ENCODE results near the gene EMP1.
"Not testable (repeated sequence)": the region's sequence is repeated elsewhere in the genome, so short reads cannot be mapped to it uniquely, and the experiment has no call there.

EMP1 gene

GRCh38 chr12:13227191-13227590 is 30.7 kb downstream of the EMP1 start:
- DNase-seq = no peak

GRCh38 chr12:13228579-13228978 is 32.1 kb downstream of the EMP1 start:
- DNase-seq = no peak

DNA sequence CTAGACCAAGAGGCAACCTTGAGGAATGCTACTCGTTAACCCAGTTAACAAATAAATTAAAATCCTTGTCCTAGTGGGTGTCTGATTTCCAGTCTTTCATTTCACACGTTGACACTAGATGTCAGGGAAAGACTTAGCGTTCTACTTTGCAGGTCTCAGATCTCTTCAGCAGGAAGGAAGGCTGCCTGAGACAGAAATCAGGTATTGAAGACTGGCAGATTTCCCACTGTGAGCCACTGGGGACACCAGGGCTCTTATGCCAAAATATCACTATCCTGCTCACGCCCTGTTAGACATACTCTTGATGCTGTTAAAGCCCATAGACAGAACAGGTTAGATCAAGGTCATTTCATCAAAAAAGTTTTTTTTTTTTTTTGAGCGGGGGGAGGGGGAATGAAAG is 33.0 kb downstream of the EMP1 start:
- no peak for DNase-seq

DNA sequence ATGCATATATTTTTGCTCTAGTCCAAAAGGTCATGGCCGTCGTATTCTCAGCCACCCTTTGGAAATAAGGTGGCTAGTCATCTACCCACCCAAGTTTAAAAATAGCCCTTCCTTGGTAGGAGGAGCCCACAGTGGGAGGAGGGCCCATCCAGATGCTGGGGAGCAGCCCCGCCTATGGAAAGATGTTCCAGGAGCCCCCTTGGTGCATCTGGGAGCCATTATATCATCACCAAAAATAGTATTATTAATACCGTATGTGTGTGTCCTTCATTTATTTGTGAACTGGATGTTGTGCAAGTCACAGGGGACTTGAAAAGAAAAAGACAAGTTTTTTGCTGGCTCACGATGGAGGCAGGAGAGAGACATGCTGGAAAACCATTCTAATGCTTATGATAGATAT is 34.0 kb downstream of the EMP1 start:
- no peak for DNase-seq

GRCh38 chr12:13233830-13234641 is 37.5 kb downstream of the EMP1 start:
- DNase-seq = no peak

- no peak for DNase-seq
These were observed 41.7 kb downstream of the EMP1 start for GRCh38 chr12:13238204-13238603.

DNA sequence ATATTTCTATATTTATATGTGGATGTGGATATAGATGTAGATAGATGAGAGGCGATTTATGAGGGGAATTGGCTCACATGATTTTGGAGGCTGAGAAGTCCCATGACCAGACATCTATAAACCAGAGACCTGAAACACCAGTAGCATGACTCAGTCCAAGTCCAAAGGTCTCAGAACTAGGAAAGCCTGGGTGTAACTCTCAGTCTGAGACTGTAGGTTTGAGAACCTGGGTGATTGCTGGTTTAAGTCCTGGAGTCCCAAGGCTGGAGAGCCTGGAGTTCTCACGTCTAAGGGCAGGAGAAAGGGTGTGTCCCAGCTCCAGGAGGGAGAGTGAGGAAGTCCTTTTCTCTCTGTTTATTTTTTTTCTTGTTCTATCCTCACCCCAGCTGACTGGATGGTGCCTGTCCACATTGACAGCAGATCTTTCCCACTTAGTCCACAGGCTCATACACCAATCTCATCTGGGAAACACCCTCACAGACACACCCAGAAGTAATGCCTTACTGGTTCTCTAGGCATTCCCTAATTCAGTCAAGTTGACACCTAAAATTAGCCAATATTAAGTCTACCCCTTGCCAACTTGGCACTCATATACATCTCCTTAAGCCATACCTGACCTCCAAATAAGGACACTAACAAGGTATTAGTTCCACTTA is 45.4 kb downstream of the EMP1 start:
- no peak for DNase-seq

DNA sequence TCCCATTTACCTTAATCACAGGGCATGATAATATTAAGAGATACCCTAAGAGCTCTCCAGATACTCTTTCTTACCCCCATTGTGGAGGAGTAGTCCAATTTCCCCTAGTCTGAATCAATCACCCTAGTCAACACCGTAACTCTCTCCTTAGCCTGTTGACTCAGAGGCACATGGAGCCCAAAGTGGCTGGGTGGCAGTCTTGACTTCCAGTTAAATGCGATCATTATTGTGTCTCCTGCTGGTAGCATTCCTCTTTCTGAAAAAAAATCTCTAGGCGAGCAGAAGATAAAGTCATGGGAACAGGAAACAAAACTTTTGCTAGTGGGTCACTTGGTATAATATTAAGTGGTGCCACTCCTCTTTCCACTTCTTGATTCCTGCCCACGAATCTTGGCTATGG is 46.4 kb downstream of the EMP1 start:
- no peak for DNase-seq

DNA sequence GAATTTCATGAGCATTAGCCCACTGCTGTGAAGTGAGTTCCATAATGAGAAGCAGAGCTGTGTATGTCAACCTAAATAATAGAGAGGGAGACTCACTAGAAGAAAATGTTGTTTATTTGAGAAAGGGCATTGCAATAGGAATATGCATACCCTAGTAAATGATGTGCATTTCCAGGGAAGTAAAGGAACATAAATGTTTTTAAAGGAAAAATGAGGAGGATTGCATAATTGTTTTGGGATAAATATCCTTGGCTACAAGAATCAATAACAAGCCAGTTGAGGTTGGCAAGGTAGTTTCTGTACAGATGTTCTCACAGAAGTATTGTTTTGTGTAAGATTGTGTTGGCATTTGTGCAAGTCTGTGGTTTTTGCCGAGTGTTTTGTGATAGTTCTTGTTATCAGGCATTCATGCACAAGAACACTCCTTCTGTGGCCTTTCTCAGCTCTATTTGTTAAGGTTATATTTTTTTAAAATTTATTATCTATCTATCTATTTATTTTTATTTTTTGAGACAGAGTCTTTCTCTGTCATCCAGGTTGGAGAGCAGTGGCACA is 47.1 kb downstream of the EMP1 start:
- DNase-seq = no peak

DNA sequence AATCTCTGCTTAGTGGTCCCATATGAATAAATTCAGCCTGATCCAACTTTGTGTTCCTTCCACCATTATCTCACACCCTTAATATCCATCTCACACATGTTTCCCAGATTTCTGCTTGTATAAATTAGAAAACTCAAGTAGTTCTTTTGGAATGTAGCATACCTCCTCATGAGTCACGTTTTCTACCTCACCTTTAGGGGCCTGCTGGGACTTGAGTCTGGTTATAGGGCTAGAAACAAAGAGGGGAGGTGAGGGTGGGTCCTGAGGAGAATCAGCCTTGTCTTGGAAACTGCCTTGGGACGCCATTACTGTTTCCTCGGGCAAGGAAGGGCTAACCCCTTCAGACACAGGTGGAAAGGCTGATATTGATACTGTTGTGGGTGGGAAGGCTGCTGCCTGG is 51.1 kb downstream of the EMP1 start:
- DNase-seq = no peak

DNA sequence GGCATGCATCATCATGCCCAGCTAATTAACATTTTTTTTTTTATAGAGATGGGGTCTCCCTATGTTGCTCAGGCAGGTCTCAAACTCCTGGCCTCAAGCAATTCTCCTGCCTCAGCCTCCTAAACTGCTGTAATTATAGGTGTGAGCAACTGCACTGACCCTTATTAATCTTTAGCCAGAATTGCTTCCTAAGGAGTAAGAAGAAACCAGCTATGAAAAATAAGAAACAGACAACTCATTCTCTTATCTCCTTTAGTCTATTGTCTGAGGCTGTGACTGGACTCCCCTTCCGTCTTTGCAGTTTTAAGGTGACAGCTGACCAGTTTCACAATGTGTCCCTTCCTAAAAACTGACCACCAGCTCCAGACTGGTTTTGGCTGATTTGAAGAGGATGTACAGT is 52.4 kb downstream of the EMP1 start:
- no peak for DNase-seq

GRCh38 chr12:13250416-13250815 is 53.9 kb downstream of the EMP1 start:
- no peak for DNase-seq

- DNase-seq = no peak
These were observed 55.0 kb downstream of the EMP1 start for GRCh38 chr12:13251521-13251920.

DNA sequence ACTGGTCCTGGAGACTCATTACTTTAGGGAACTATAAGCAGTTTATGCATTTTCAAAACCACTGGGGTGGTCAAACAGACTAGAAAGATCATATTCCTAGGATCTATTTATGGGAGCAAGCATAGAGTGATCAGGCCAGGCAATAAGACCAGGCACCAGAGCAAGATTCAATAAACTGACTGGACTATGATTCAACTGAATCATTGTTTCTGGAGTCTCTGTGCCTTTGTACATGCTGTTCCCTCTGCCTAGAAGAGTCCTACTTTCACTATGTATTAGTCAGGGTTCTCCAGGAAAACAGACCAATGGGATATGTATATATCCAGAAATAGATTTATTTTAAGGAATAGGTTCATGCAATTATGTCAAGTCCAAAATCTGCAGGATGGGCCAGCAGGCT is 55.5 kb downstream of the EMP1 start:
- DNase-seq = no peak

GRCh38 chr12:13252616-13253015 is 56.1 kb downstream of the EMP1 start:
- DNase-seq = no peak

DNA sequence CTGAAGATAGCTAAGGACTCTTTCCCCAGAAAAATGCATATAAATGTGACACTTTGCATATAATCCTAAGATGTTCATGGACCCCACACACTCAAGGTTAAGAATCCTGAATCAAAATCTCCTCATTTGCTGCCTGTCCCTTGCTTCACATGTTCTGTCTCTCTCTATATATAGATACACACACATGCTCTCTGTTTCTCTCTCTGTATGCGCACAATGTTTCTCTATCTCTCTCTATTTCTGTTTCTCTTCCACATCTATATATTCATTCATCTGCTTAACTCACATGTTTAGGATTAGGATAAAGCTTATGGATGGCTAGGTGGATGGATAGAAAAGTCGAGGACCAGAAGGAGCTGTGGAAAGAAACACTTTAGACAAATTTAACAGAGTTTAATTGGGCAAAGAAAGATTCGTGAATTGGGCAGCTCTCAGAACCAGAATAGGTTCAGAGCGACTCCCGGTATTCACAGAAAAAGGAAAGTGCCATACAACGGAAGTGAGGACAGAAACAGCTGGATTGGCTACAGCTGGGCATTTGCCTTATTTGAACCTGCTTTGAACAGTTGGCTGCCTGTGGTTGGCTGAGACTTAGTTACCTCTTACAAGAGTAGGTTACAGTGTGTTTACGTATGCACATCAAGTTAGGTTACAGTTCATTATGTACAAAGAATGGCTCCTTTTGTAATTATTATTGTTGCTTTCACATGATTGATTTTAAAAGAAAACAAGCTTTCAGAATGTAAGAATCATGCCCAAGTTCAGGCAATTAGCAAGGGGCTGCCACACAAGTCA is 57.6 kb downstream of the EMP1 start:
- DNase-seq = no peak

- DNase-seq = no peak
These were observed 59.5 kb downstream of the EMP1 start for GRCh38 chr12:13255792-13256691.

- DNase-seq = no peak
These were observed 60.1 kb downstream of the EMP1 start for GRCh38 chr12:13256692-13257045.

DNA sequence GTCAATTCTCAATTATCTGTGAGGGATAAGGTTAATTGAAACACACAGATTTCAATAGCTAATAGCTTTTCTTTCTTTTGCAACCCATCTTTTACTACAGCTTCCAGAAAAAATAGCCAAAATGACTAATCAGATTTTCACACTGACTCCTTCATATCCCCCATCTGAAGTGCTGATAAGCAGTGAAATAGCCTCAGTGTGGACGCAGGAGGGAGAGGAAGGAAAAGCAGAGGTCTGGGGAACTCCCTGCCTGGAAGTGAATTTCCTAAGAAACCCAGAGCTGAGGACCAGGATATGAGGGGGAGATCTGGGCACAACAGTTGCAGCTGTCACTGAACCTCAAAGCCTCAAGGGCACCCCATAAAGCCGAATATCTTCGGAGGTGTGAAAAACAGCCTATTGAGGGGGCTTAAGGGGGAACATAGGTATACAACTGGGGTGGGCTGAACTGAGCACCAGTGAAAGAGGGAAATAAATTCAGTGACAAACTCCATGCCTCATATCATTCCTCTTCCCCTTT is 60.9 kb downstream of the EMP1 start:
- DNase-seq = no peak

- DNase-seq = no peak
These were observed 61.7 kb downstream of the EMP1 start for GRCh38 chr12:13258197-13258596.

- DNase-seq = no peak
These were observed 62.2 kb downstream of the EMP1 start for GRCh38 chr12:13258717-13259119.

DNA sequence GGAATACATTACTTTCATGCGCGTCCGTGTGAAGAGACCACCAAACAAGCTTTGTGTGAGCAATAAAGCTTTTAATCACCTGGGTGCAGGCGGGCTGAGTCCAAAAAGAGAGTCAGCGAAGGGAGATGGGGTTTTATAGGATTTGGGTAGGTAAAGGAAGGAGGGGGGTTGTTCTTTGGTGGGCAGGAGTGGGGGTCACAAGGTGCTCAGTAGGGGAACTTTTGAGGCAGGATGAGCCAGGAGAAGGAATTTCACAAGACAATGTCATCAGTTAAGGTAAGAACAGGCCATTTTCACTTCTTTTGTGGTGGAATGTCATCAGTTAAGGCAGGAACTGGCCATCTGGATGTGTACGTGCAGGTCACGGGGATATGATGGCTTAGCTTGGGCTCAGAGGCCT is 63.1 kb downstream of the EMP1 start:
- not testable (repeated sequence) for DNase-seq

Data from NCI-H2081 treated with DMSO at 0.1 percent for 48 hours (cell line).